ENCODE measurements around the gene SEPTIN5. TPM values are rescaled to one million over a fixed set of nuclear protein-coding genes. Genes with fewer than 3 reads are reported as not detected.

Gene SEPTIN5
- total and polyA plus RNA-seq, 2 experiments from 2014 or later, result 4.3 to 17.2 TPM

GRCh38 chr22:19671316-19671715, 43.0 kb upstream of the SEPTIN5 start:
- Histone ChIP-seq H3F3A (replicated peaks; ENCODE audit: low read depth) (no peaks in the 10 kb centered on the region), H3K4me2 (no peak overlapping the region), H3K79me2 (replicated peaks; ENCODE audit: insufficient read depth) (no peaks in the 10 kb centered on the region), H3K4me3 (no peak overlapping the region), H3K36me3 (ENCODE audit: insufficient read depth) (no peaks in the 10 kb centered on the region), H2AFZ (no peak overlapping the region), H3K4me1 (ENCODE audit: insufficient read depth) (no peaks in the 10 kb centered on the region), H3K27me3 (ENCODE audit: insufficient read depth) (no peaks in the 10 kb centered on the region), H3K9me2 (ENCODE audit: insufficient read depth) (peaks cover 12% of the 10 kb centered on the region), H4K20me1 (replicated peaks; ENCODE audit: insufficient read depth) (no peaks in the 10 kb centered on the region), H3K27ac (ENCODE audit: low read depth) (no peak overlapping the region)
- Mint-ChIP-seq H3K4me3 (no peak overlapping the region), H3K36me3 (ENCODE audit: low read depth) (no peaks in the 10 kb centered on the region), H3K9me3 (peaks cover 6% of the 10 kb centered on the region; the same call in 1 of the 3 replicates), H3K27ac (no peak overlapping the region), H3K4me1 (peaks cover 9% of the 10 kb centered on the region), H3K27me3 (ENCODE audit: insufficient read depth, low read depth, poor library complexity) (peaks cover 5% of the 10 kb centered on the region)
- ATAC-seq (no peak), DNase-seq (ENCODE audit: low spot score) (no peak)
- no peak for TF ChIP-seq CREB1 (CRISPR knock-in tag; IDR thresholded peaks at IDR 0.05; ENCODE audit: low read depth)
- TF ChIP-seq ETS1 (IDR thresholded peaks at IDR 0.05), result no peak
- no peak for TF ChIP-seq EZH2phosphoT487 (IDR thresholded peaks at IDR 0.05; ENCODE audit: unreplicated experiment)
- TF ChIP-seq STAT1 (IDR thresholded peaks at IDR 0.05; ENCODE audit: unreplicated experiment), result no peak
- TF ChIP-seq ZNF331 (CRISPR knock-in tag; IDR thresholded peaks at IDR 0.05; ENCODE audit: low read depth), result no peak
- no peak for TF ChIP-seq JUNB (IDR thresholded peaks at IDR 0.05; ENCODE audit: unreplicated experiment)
- no peak for TF ChIP-seq ZNF114 (CRISPR knock-in tag; IDR thresholded peaks at IDR 0.05)
- no peak for TF ChIP-seq ZNF462 (CRISPR knock-in tag; IDR thresholded peaks at IDR 0.05)
- TF ChIP-seq EZH2 (IDR thresholded peaks at IDR 0.05; ENCODE audit: low read depth, unreplicated experiment), result no peak
- TF ChIP-seq REST (IDR thresholded peaks at IDR 0.05; ENCODE audit: unreplicated experiment), result no peak
- no peak for TF ChIP-seq CTCF (conservative IDR thresholded peaks at IDR 0.05; ENCODE audit: low read depth in 2 of 2)
